Suprapubic skin (tissue), 3 donors: ENCODE results near the gene CLIP4.

Experiments
- CTCF ChIP-seq, 2 donors: fragments of 200-600 bp in 1 of 2; fragments of 450-650 bp in 1 of 2; sonication (generic) in 1 of 2; IDR thresholded peaks; one replicate each; pipeline ENCODE4 v1.5.1; 2016 to 2019; ENCODE audit warnings: antibody characterized with exemption in 2 of 2, mild to moderate bottlenecking in 1 of 2, moderate library complexity in 1 of 2
- POLR2AphosphoS5 ChIP-seq, 3 donors: sonication (generic); formaldehyde crosslinking; IDR thresholded peaks; one replicate each; pipeline ENCODE4 v1.6.1; 2017; ENCODE audit warnings: antibody characterized with exemption in 3 of 3

GRCh38 chr2:29082804-29083495, 32.3 kb upstream of the CLIP4 start:
- TF ChIP-seq CTCF (IDR thresholded peaks at IDR 0.05), result no peak
- no peak for TF ChIP-seq POLR2AphosphoS5 (IDR thresholded peaks at IDR 0.05)
